Smooth muscle cell (in vitro differentiated cells): ENCODE results near the gene ALLC. TPM values are rescaled to one million over a fixed set of nuclear protein-coding genes. Genes with fewer than 3 reads are reported as not detected.

ENCODE experiments used
- DNase-seq: peaks from one replicate; lab custom pipeline; 2025; ENCODE audit not compliant: unreplicated experiment; lab: John Stamatoyannopoulos, UW
- H2AFZ ChIP-seq: fragments of 200-600 bp; sonication (generic); 2 replicates; pipeline ENCODE4 v1.6.0; 2016; ENCODE audit warnings: antibody characterized with exemption, low read depth, mild to moderate bottlenecking
- H3F3A ChIP-seq: fragments of 200-600 bp; sonication (generic); 2 replicates; pipeline ENCODE4 v1.6.0; 2017; ENCODE audit warnings: antibody characterized with exemption, low read depth
- H3K27ac ChIP-seq: fragments of 200-600 bp; sonication (generic); 2 replicates; pipeline ENCODE4 v1.5.1; 2016; ENCODE audit warnings: low read depth, mild to moderate bottlenecking
- H3K27me3 ChIP-seq: fragments of 200-600 bp; sonication (generic); 2 replicates; pipeline ENCODE4 v1.6.1; 2016; ENCODE audit warnings: low read depth, mild to moderate bottlenecking
- H3K36me3 ChIP-seq: fragments of 200-600 bp; sonication (generic); 2 replicates; pipeline ENCODE4 v1.5.1; 2016; ENCODE audit warnings: low read depth
- H3K4me1 ChIP-seq: fragments of 200-600 bp; sonication (generic); 2 replicates; pipeline ENCODE4 v1.5.1; 2016; ENCODE audit warnings: low read depth
- H3K4me2 ChIP-seq: fragments of 200-600 bp; sonication (generic); 2 replicates; pipeline ENCODE4 v1.6.0; 2016; ENCODE audit warnings: mild to moderate bottlenecking
- H3K4me3 ChIP-seq: fragments of 200-600 bp; sonication (generic); 2 replicates; pipeline ENCODE4 v1.5.1; 2016; ENCODE audit warnings: mild to moderate bottlenecking
- H3K79me2 ChIP-seq: fragments of 200-600 bp; sonication (generic); 2 replicates; pipeline ENCODE4 v1.6.0; 2016; ENCODE audit warnings: low read depth, mild to moderate bottlenecking
- H3K9ac ChIP-seq: fragments of 200-600 bp; sonication (generic); 2 replicates; pipeline ENCODE4 v1.6.0; 2016; ENCODE audit warnings: low read depth
- H3K9me3 ChIP-seq: fragments of 200-600 bp; sonication (generic); replicated peaks from 2 replicates; pipeline ENCODE4 v1.5.1; 2016; ENCODE audit warnings: low read depth
- H4K20me1 ChIP-seq: fragments of 200-600 bp; sonication (generic); 2 replicates; pipeline ENCODE4 v1.6.0; 2016; ENCODE audit warnings: low read depth
- WGBS: methylation state at CpG from one replicate; pipeline ENCODE4 v1.1.7; 2016; ENCODE audit warnings: low lambda C conversion rate; 5-methylcytosine and 5-hydroxymethylcytosine counted together
- polyA plus RNA-seq: library from polyadenylated mRNA; unstranded; fragments of >200 nt; fragmentation: Nextera tagmentation; extraction: Ambion mirVana; gene quantifications from 2 replicates; pipeline ENCODE4 v1.2.1, GENCODE V29; 2016
- total RNA-seq: library from RNA; depleted of rRNA; stranded (reverse); fragments of >200 nt; gene quantifications from 2 replicates; pipeline ENCODE4 v1.2.3, GENCODE V29; 2014
- TF ChIP-seq, protein P1 (sequence below): fragments of 200-600 bp; sonication (generic); IDR thresholded peaks from 2 replicates; pipeline ENCODE4 v1.5.1; 2017; ENCODE audit warnings: borderline replicate concordance, mild to moderate bottlenecking, antibody characterized with exemption; ENCODE audit not compliant: insufficient read depth, poor library complexity, severe bottlenecking

The ALLC gene
- total and polyA plus RNA-seq, 2 experiments from 2014 or later, result not detected

DNA sequence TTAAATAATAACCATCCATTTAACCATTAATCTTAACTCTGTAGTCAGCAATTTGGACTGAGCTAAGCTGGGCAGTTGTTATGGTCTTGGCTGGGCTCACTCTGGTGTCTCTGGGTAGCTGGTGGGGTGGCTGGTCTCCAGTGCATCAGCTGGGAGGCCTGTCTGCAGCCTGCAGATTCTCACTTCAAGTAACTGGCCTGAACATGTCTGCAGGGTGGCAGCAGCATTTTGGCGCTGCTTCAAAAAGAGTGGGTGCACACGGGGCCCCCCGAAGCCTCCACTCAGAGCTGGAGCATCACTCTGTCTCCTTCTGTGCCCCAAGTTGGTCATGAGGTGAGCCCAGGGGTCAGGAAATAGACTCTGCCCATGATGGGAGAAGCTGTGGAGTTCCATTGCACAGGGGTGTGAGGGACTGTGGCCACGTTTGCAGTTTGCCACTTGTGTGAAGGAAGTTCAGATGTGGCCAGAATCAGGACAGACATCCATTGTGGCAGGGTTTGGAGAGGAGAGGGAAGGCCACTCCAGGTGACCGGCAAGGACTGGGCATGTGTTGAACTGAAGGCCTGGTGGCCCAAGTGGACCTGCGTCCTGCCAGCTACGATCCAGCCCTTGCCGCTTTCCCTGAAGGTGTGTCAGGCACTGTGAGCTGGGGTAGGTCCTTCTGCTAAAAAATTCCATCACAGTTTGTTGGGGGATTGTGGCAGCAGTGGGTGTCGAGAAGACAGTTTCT is 4.9 kb upstream of the ALLC start:
- Histone ChIP-seq H3K36me3 (no peaks in the 10 kb centered on the region), H3K4me3 (no peak overlapping the region), H3K79me2 (no peaks in the 10 kb centered on the region), H3K4me2 (no peak overlapping the region), H2AFZ (no peak overlapping the region), H3K27ac (no peak overlapping the region), H3K4me1 (peaks cover 13% of the 10 kb centered on the region), H3K9me3 (no peaks in the 10 kb centered on the region), H3K27me3 (no peaks in the 10 kb centered on the region), H3K9ac (no peak overlapping the region), H4K20me1 (no peaks in the 10 kb centered on the region), H3F3A (peaks cover under 1% of the 10 kb centered on the region)
- TF ChIP-seq, protein P1, sequence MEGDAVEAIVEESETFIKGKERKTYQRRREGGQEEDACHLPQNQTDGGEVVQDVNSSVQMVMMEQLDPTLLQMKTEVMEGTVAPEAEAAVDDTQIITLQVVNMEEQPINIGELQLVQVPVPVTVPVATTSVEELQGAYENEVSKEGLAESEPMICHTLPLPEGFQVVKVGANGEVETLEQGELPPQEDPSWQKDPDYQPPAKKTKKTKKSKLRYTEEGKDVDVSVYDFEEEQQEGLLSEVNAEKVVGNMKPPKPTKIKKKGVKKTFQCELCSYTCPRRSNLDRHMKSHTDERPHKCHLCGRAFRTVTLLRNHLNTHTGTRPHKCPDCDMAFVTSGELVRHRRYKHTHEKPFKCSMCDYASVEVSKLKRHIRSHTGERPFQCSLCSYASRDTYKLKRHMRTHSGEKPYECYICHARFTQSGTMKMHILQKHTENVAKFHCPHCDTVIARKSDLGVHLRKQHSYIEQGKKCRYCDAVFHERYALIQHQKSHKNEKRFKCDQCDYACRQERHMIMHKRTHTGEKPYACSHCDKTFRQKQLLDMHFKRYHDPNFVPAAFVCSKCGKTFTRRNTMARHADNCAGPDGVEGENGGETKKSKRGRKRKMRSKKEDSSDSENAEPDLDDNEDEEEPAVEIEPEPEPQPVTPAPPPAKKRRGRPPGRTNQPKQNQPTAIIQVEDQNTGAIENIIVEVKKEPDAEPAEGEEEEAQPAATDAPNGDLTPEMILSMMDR, result no peak
- WGBS, result 90% methylated on average over 9 of the region's 9 CpGs
- DNase-seq, result no peak

DNA sequence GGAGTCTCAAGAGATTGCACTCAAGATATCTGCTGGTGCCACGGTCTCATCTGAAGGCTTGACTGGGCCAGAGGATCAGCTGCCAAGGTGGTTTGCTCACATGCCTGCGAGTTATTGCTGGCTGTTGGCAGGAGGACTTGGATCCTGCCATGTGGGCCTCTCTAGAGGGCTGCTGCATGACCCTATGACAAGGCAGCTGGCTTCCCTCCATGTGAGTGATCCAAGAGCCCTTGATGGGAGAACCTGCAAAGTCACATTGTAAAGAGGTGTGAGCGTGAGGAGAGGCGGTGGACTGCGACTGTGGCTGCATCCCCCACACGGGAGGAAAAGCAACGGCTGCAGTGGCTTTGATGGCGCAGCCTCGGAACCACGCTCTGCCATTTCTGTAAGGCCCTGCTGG is 4.0 kb upstream of the ALLC start:
- Histone ChIP-seq H3K27ac (no peak overlapping the region), H4K20me1 (no peaks in the 10 kb centered on the region), H3K27me3 (no peaks in the 10 kb centered on the region), H3K36me3 (no peaks in the 10 kb centered on the region), H3K9ac (no peak overlapping the region), H2AFZ (no peak overlapping the region), H3K4me2 (no peak overlapping the region), H3K4me1 (peaks cover 14% of the 10 kb centered on the region), H3K79me2 (no peaks in the 10 kb centered on the region), H3K4me3 (no peak overlapping the region), H3K9me3 (no peaks in the 10 kb centered on the region), H3F3A (peaks cover 4% of the 10 kb centered on the region)
- WGBS, result 96% methylated on average over 10 of the region's 10 CpGs
- DNase-seq, result no peak
- TF ChIP-seq, protein P1, result no peak

DNA sequence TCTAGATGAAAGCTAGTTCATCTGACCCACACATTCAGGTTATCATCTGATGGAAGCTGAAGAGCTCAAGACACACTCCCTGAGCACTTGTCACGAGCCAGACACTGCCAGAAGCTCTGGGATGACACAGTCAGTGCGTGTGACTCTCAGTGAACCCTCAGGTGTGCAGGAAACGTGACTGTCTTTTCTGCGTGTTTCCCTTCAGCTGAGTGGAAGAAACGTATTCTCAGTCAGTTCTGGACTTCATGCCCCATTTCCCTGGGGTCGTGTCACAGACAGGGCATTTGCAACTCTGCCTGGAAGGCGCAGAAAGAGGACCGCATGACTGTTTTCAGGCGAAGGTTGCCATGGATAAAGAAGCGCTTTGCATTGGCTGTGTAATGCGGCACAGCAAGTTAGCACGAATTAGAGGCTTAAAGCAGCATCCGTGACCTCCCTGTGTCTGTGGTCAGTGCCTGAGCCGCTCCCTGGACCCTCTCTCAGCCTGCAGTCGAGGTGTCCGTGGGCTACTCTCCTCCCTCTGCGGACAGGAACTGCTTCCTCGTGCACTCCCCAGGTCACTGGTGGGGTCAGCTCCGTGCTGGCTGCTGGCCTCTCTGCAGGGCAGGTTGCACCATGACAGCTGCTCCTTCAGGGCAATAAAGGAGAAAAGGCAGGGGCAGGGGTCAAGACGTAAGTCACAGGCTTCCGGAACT is 3.3 kb upstream of the ALLC start:
- Histone ChIP-seq H3K4me3 (no peak overlapping the region), H3K9me3 (no peaks in the 10 kb centered on the region), H3K4me2 (no peak overlapping the region), H3K4me1 (peaks cover 21% of the 10 kb centered on the region), H2AFZ (no peak overlapping the region), H4K20me1 (no peaks in the 10 kb centered on the region), H3K27me3 (no peaks in the 10 kb centered on the region), H3F3A (peaks cover 4% of the 10 kb centered on the region), H3K36me3 (no peaks in the 10 kb centered on the region), H3K79me2 (no peaks in the 10 kb centered on the region), H3K27ac (no peak overlapping the region), H3K9ac (no peak overlapping the region)
- 90% methylated on average over 21 of the region's 21 CpGs for WGBS
- DNase-seq, result no peak
- TF ChIP-seq, protein P1, result no peak
